ENCODE results near the gene BMF.

Gene BMF

GRCh38 chr15:40108855-40109735, at the start of gene BMF:
TSS of gene BMF (minus strand) at chr15:40108879. CDS start at chr15:40106086, 2,793 bp downstream.
- TF ChIP-seq GATA3 (IDR thresholded peaks at IDR 0.05; ENCODE audit: low read depth, low read length), result no peak
- no peak for TF ChIP-seq GATA2 (IDR thresholded peaks at IDR 0.05; ENCODE audit: low read depth, low read length)

- TF ChIP-seq GATA3 (IDR thresholded peaks at IDR 0.05; ENCODE audit: low read depth, low read length) (no peak), GATA2 (IDR thresholded peaks at IDR 0.05; ENCODE audit: low read depth, low read length) (no peak)
These were observed 49.2 kb upstream of the BMF start for GRCh38 chr15:40157778-40158447.

GRCh38 chr15:40155270-40155910, 46.7 kb upstream of the BMF start:
- TF ChIP-seq GATA2 (IDR thresholded peaks at IDR 0.05; ENCODE audit: low read depth, low read length), result no peak
- TF ChIP-seq GATA3 (IDR thresholded peaks at IDR 0.05; ENCODE audit: low read depth, low read length), result no peak

- TF ChIP-seq GATA3 (IDR thresholded peaks at IDR 0.05; ENCODE audit: low read depth, low read length) (no peak), GATA2 (IDR thresholded peaks at IDR 0.05; ENCODE audit: low read depth, low read length) (no peak)
These were observed 43.3 kb upstream of the BMF start for GRCh38 chr15:40151991-40152390.

- no peak for TF ChIP-seq GATA3 (IDR thresholded peaks at IDR 0.05; ENCODE audit: low read depth, low read length)
- TF ChIP-seq GATA2 (IDR thresholded peaks at IDR 0.05; ENCODE audit: low read depth, low read length), result no peak
These were observed 42.8 kb upstream of the BMF start for GRCh38 chr15:40151499-40151898.

- TF ChIP-seq GATA3 (IDR thresholded peaks at IDR 0.05; ENCODE audit: low read depth, low read length) (no peak), GATA2 (IDR thresholded peaks at IDR 0.05; ENCODE audit: low read depth, low read length) (no peak)
These were observed 41.7 kb upstream of the BMF start for GRCh38 chr15:40150163-40150925.

- no peak for TF ChIP-seq GATA2 (IDR thresholded peaks at IDR 0.05; ENCODE audit: low read depth, low read length)
These were observed 40.7 kb upstream of the BMF start for GRCh38 chr15:40149339-40149738.

- TF ChIP-seq GATA3 (IDR thresholded peaks at IDR 0.05; ENCODE audit: low read depth, low read length) (no peak), GATA2 (IDR thresholded peaks at IDR 0.05; ENCODE audit: low read depth, low read length) (no peak)
These were observed 37.4 kb upstream of the BMF start for GRCh38 chr15:40146037-40146436.

GRCh38 chr15:40142428-40142827, 33.7 kb upstream of the BMF start:
- TF ChIP-seq GATA3 (IDR thresholded peaks at IDR 0.05; ENCODE audit: low read depth, low read length) (no peak), GATA2 (IDR thresholded peaks at IDR 0.05; ENCODE audit: low read depth, low read length) (no peak)

- no peak for TF ChIP-seq GATA3 (IDR thresholded peaks at IDR 0.05; ENCODE audit: low read depth, low read length)
- no peak for TF ChIP-seq GATA2 (IDR thresholded peaks at IDR 0.05; ENCODE audit: low read depth, low read length)
These were observed 28.9 kb upstream of the BMF start for GRCh38 chr15:40137303-40138200.

GRCh38 chr15:40136470-40137302, 28.0 kb upstream of the BMF start:
- no peak for TF ChIP-seq GATA3 (IDR thresholded peaks at IDR 0.05; ENCODE audit: low read depth, low read length)
- no peak for TF ChIP-seq GATA2 (IDR thresholded peaks at IDR 0.05; ENCODE audit: low read depth, low read length)

- TF ChIP-seq GATA2 (IDR thresholded peaks at IDR 0.05; ENCODE audit: low read depth, low read length) (no peak), GATA3 (IDR thresholded peaks at IDR 0.05; ENCODE audit: low read depth, low read length) (no peak)
These were observed 26.2 kb upstream of the BMF start for GRCh38 chr15:40134885-40135284.
